SK-N-SH (cell line): ENCODE results near the gene G6PD.

Source experiments
- CHD2 ChIP-seq: fragments of 150-350 bp; IDR thresholded peaks from 2 replicates; pipeline ENCODE4 v1.6.1; 2018; ENCODE audit warnings: low read length; ENCODE audit not compliant: partially characterized antibody
- CTCF ChIP-seq: fragments of 200-600 bp; sonication (generic); IDR thresholded peaks from 2 replicates; pipeline ENCODE4 v1.6.1; 2017; ENCODE audit warnings: antibody characterized with exemption, mild to moderate bottlenecking, moderate library complexity
- EZH2phosphoT487 ChIP-seq: fragments of 200-600 bp; sonication (generic); IDR thresholded peaks from 2 replicates; pipeline ENCODE4 v1.6.1; 2017; ENCODE audit warnings: low read depth, mixed run types, mild to moderate bottlenecking, antibody characterized with exemption, moderate library complexity, borderline replicate concordance
- FOSL2 ChIP-seq: IDR thresholded peaks from 2 replicates; pipeline ENCODE4 v1.4.0; 2012; ENCODE audit warnings: low read depth, mild to moderate bottlenecking, moderate library complexity, borderline replicate concordance
- FOXM1 ChIP-seq: IDR thresholded peaks from 2 replicates; pipeline ENCODE4 v1.4.0; 2012; ENCODE audit warnings: low read depth, mild to moderate bottlenecking
- JUND ChIP-seq: IDR thresholded peaks from 2 replicates; pipeline ENCODE4 v1.4.0; 2012
- POLR2AphosphoS5 ChIP-seq: IDR thresholded peaks from 2 replicates; pipeline ENCODE4 v1.6.1; 2012; ENCODE audit warnings: low read depth, low read length
- RAD21 ChIP-seq: IDR thresholded peaks from 2 replicates; pipeline ENCODE4 v1.6.1; 2012; ENCODE audit warnings: mild to moderate bottlenecking, low read length
- REST ChIP-seq: IDR thresholded peaks from 2 replicates; pipeline ENCODE4 v1.6.1; 2012; ENCODE audit warnings: mild to moderate bottlenecking, low read depth, low read length, moderate library complexity
- SIN3A ChIP-seq: IDR thresholded peaks from 2 replicates; pipeline ENCODE4 v1.6.1; 2012; ENCODE audit warnings: low read depth, mild to moderate bottlenecking, low read length, moderate library complexity, borderline replicate concordance
- TAF1 ChIP-seq: IDR thresholded peaks from 2 replicates; pipeline ENCODE4 v1.6.1; 2012; ENCODE audit warnings: low read depth, mild to moderate bottlenecking, low read length, moderate library complexity, borderline replicate concordance
- USF2 ChIP-seq: fragments of 150-350 bp; IDR thresholded peaks from 2 replicates; pipeline ENCODE4 v1.6.1; 2017; ENCODE audit warnings: antibody characterized with exemption, low read length, low read depth, borderline replicate concordance
- YY1 ChIP-seq: IDR thresholded peaks from 2 replicates; pipeline ENCODE4 v1.4.0; 2012; ENCODE audit warnings: low read depth, mild to moderate bottlenecking

- TF ChIP-seq CTCF (no peak), JUND (no peak), SIN3A (no peak), FOSL2 (no peak), POLR2AphosphoS5 (no peak), FOXM1 (no peak), YY1 (no peak), RAD21 (no peak), REST (no peak), TAF1 (no peak), USF2 (no peak), CHD2 (no peak), EZH2phosphoT487 (no peak)
Measured at GRCh38 chrX:154532690-154533089, 14.0 kb downstream of the G6PD start.
